Upper lobe of left lung (tissue), 6 donors: ENCODE measurements around the gene ZFHX2. TPM values are rescaled to one million over a fixed set of nuclear protein-coding genes. Genes with fewer than 3 reads are reported as not detected.
A peak's percentile ranks its signal among the peaks of the same experiment; 100 is the strongest.

Experiments
- ATAC-seq, 2 donors: fragments of 200-7000 bp; cut with Tn5 transposase; one replicate each; pipeline ENCODE4 v1.9.1; 2022; ENCODE audit warnings: mild to moderate bottlenecking in 2 of 2, moderate library complexity in 2 of 2; ENCODE audit not compliant: low FRiP score in 2 of 2
- DNase-seq, 2 donors: peaks; one replicate each; pipeline ENCODE4 v3.0.0-alpha.2; 2019 to 2020
- H3K27ac ChIP-seq, 4 donors: fragments of 200-600 bp; sonication (generic); one replicate each; pipeline ENCODE4 v1.5.1; 2016 to 2019
- H3K27me3 ChIP-seq, 4 donors: fragments of 200-600 bp; sonication (generic); one replicate each; pipeline ENCODE4 v1.5.1; 2017 to 2019
- H3K36me3 ChIP-seq, 4 donors: fragments of 200-600 bp; sonication (generic); one replicate each; pipeline ENCODE4 v1.5.1; 2016 to 2019
- H3K4me1 ChIP-seq, 4 donors: fragments of 200-600 bp; sonication (generic); one replicate each; pipeline ENCODE4 v1.5.1; 2018 to 2019
- H3K4me3 ChIP-seq, 4 donors: fragments of 200-600 bp; sonication (generic); one replicate each; pipeline ENCODE4 v1.5.1; 2017 to 2019; ENCODE audit warnings: mild to moderate bottlenecking in 2 of 4, moderate library complexity in 1 of 4
- H3K9me3 ChIP-seq, 4 donors: fragments of 200-600 bp; sonication (generic); one replicate each; pipeline ENCODE4 v1.5.1; 2018 to 2019
- EP300 ChIP-seq, 4 donors: sonication (generic); formaldehyde crosslinking; IDR thresholded peaks; one replicate each; pipeline ENCODE4 v1.5.1; 2017; ENCODE audit warnings: antibody characterized with exemption in 4 of 4, control low read depth in 2 of 4
- POLR2A ChIP-seq, 4 donors: fragments of 450-650 bp; IDR thresholded peaks; one replicate each; pipeline ENCODE4 v1.5.1; 2016 to 2017; ENCODE audit warnings: antibody characterized with exemption in 4 of 4, mild to moderate bottlenecking in 2 of 4
- POLR2AphosphoS5 ChIP-seq, 2 donors: sonication (generic); formaldehyde crosslinking; IDR thresholded peaks; one replicate each; pipeline ENCODE4 v1.5.1; 2017; ENCODE audit warnings: antibody characterized with exemption in 2 of 2
- WGBS, 2 donors: methylation state at CpG; one replicate each; pipeline ENCODE4 v1.1.5; 2017 to 2018; 5-methylcytosine and 5-hydroxymethylcytosine counted together
- total RNA-seq, 6 donors: library from RNA; depleted of rRNA in 4 of 6; stranded (reverse); fragments of >200 nt in 4 of 6; gene quantifications; one replicate each; pipeline versions ENCODE4 v1.1.0 to v1.2.1, GENCODE V29; 2016 to 2021
- TF ChIP-seq, protein P1 (sequence below), 6 experiments: fragments of 450-650 bp in 4 of 6; fragments of 200-600 bp in 2 of 6; sonication (generic) in 2 of 6; IDR thresholded peaks; one replicate each; pipeline ENCODE4 v1.5.1; 2016 to 2019; ENCODE audit warnings: antibody characterized with exemption in 6 of 6
- donor health status: DM: no; HTN: no; CAD: no; lungs with moderate emphysema.
- donor health status: DM: no; HTN: yes; CAD: no; lungs with severe emphysema.

The ZFHX2 gene
- total RNA-seq, 6 donors from 2014 or later, result 1.7 to 6.3 (median 3.0) TPM

GRCh38 chr14:23514644-23514957 is 37.0 kb downstream of the ZFHX2 start:
- no peaks in the 10 kb centered on the region for H3K4me1 ChIP-seq
- no peak overlapping the region for H3K4me3 ChIP-seq
- H3K9me3 ChIP-seq, result no peaks in the 10 kb centered on the region
- H3K27me3 ChIP-seq, result no peaks in the 10 kb centered on the region
- no peak for TF ChIP-seq POLR2AphosphoS5 (IDR thresholded peaks at IDR 0.05)
- TF ChIP-seq, protein P1, sequence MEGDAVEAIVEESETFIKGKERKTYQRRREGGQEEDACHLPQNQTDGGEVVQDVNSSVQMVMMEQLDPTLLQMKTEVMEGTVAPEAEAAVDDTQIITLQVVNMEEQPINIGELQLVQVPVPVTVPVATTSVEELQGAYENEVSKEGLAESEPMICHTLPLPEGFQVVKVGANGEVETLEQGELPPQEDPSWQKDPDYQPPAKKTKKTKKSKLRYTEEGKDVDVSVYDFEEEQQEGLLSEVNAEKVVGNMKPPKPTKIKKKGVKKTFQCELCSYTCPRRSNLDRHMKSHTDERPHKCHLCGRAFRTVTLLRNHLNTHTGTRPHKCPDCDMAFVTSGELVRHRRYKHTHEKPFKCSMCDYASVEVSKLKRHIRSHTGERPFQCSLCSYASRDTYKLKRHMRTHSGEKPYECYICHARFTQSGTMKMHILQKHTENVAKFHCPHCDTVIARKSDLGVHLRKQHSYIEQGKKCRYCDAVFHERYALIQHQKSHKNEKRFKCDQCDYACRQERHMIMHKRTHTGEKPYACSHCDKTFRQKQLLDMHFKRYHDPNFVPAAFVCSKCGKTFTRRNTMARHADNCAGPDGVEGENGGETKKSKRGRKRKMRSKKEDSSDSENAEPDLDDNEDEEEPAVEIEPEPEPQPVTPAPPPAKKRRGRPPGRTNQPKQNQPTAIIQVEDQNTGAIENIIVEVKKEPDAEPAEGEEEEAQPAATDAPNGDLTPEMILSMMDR (IDR thresholded peaks at IDR 0.05), result no peak
- TF ChIP-seq EP300 (IDR thresholded peaks at IDR 0.05), result no peak
- no peak for TF ChIP-seq POLR2A (IDR thresholded peaks at IDR 0.05)
- H3K36me3 ChIP-seq, result peaks cover 0 to 4% (median 0%) of the 10 kb centered on the region in 4 donors
- WGBS, 2 donors, result 80 to 90% methylated on average over 3 of the region's 3 CpGs
- H3K27ac ChIP-seq, result no peak overlapping the region
- no peak for ATAC-seq
- no peak for DNase-seq

DNA sequence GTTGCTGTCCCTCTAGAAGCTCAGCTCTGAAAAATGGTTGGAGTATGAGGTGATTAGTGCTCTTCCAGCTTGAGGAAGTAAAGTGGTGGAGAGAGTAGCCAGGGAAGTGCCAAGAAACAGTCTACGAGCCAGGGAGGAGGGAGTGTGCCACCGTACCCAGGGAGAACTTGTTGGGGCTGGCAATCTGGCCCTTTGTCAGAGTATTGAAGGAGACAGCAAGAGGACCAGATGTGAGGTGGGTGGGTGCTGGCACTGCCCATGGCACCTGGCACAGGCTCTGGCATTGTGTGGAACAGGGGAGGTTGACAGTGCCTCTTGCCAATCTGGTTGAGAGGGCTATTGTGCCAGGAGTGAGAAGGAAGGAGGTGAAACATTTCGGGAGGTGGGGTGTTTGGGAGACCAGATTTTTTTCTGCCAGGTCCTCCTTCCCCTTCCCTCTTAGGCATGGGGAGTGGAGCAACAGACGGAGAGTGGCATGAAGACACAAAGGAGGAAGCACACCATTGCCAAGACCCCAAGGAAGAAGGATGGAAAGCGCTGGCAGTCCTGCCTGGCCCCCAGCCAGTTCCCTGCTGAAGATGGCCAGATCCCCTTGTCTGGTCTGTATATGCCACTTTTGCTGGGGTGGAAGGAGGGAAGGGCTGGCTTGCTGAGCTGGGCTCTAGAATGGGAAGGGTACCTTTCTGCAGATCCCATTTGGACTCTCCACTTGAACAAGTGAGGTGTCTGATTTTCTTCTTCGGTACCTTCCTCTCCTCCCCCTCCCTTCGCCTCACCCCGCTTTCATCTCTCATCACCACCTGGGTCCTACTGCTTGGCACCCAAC is 37.5 kb downstream of the ZFHX2 start:
- 86 to 87% methylated on average over 8 of the region's 8 CpGs for whole genome bisulfite sequencing, 2 donors
- Histone ChIP-seq H3K9me3 (no peaks in the 10 kb centered on the region), H3K27me3 (no peaks in the 10 kb centered on the region), H3K36me3 (peaks cover 0 to 3% (median 0%) of the 10 kb centered on the region in 4 donors), H3K4me1 (no peaks in the 10 kb centered on the region), H3K27ac (no peak overlapping the region), H3K4me3 (no peak overlapping the region)
- ATAC-seq, result no peak
- DNase-seq, result no peak
- TF ChIP-seq EP300 (IDR thresholded peaks at IDR 0.05) (no peak), POLR2A (IDR thresholded peaks at IDR 0.05) (no peak), POLR2AphosphoS5 (IDR thresholded peaks at IDR 0.05) (no peak)
- TF ChIP-seq, protein P1 (IDR thresholded peaks at IDR 0.05), result no peak

DNA sequence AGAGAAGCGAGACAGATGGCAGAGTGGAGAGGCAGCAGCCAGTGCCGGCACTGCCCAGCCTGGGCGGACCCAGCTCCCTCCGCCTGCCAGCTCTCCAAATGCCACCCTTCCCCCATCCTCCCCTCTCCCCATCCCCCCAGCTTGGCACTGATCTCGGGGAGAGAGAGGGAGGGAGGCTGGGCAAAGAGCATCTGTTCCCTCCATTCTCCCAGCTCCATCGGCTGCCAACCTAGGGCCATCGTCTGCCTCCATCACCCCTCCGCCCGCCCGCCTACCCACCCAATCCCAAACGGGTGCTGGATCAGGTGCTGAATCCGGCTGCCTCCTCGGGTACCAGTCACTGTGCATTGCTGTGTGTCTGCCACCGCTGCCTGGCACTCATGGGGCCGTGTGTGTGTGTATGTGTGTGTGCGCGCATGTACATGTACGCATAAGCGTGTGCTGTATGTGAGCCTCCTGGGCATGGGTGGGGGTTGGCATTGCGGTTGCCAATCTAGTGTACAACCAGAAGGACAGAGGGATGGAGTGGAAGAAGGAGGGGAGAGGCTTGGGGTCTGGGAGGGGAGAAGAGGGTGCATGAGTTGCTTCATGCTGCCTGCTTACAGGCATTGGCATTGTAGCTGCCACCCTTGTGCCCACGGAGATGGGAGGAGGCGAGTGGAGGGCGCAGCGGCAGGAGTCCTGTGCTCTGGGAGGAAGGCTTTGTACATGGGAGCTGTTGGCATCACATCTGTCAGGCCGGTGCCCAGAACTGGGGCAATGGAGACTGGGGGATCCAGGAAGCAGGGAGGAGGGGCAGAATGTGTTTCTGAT is 38.4 kb downstream of the ZFHX2 start:
- ATAC-seq (no peak), DNase-seq (peak in 1 of 2 donors; percentile 54)
- Histone ChIP-seq H3K4me3 (no peak overlapping the region), H3K27ac (no peak overlapping the region), H3K27me3 (no peaks in the 10 kb centered on the region), H3K4me1 (no peaks in the 10 kb centered on the region), H3K9me3 (no peaks in the 10 kb centered on the region), H3K36me3 (no peaks in the 10 kb centered on the region)
- WGBS, 2 donors, result 86 to 88% methylated on average over 17 to 24 of the region's 25 CpGs
- TF ChIP-seq EP300 (IDR thresholded peaks at IDR 0.05) (no peak), POLR2AphosphoS5 (IDR thresholded peaks at IDR 0.05) (no peak), POLR2A (IDR thresholded peaks at IDR 0.05) (no peak)
- TF ChIP-seq, protein P1 (IDR thresholded peaks at IDR 0.05), result no peak

- Histone ChIP-seq H3K27me3 (no peaks in the 10 kb centered on the region), H3K4me3 (peak overlapping the region in 1 of 4 donors; percentile 13), H3K4me1 (no peaks in the 10 kb centered on the region), H3K36me3 (no peaks in the 10 kb centered on the region), H3K9me3 (no peaks in the 10 kb centered on the region), H3K27ac (no peak overlapping the region)
- DNase-seq (no peak), ATAC-seq (no peak)
- TF ChIP-seq POLR2A (IDR thresholded peaks at IDR 0.05), result no peak
- TF ChIP-seq EP300 (IDR thresholded peaks at IDR 0.05), result no peak
- no peak for TF ChIP-seq POLR2AphosphoS5 (IDR thresholded peaks at IDR 0.05)
- TF ChIP-seq, protein P1 (IDR thresholded peaks at IDR 0.05), result no peak
- WGBS, 2 donors, result 44 to 46% methylated on average over 13 of the region's 13 CpGs
Observed at GRCh38 chr14:23512156-23512555, 39.4 kb downstream of the ZFHX2 start.
